Measurements from ENCODE around the gene TMEM184C.

Gene TMEM184C

DNA sequence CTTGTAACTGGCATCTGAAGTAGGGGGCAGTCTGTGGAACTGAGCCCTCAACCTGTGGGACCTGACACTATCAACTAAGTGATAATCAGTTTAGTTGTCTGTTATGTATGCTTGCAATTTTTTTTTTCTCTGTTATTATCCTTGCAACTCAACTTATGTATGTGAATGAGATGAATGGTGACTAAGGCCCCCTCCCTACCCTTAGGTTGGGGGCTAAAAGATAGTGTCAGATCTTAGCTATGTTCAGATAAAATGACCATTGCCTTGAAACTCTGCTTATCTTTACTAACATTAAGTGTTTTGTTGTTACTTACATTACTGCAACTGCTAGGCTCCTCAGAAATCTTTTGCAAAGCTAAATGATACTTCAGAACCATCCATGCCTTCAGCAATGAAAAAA, 31.5 kb downstream of the TMEM184C start:
- no peak for ATAC-seq
- TF ChIP-seq RARB (CRISPR knock-in tag; IDR thresholded peaks at IDR 0.05) = no peak
- TF ChIP-seq TOX (CRISPR knock-in tag; IDR thresholded peaks at IDR 0.05; ENCODE audit: borderline replicate concordance) = no peak
- TF ChIP-seq BACH2 (CRISPR knock-in tag; IDR thresholded peaks at IDR 0.05; ENCODE audit: borderline replicate concordance) = no peak
- no peak for TF ChIP-seq ZFP3 (CRISPR knock-in tag; IDR thresholded peaks at IDR 0.05)
- TF ChIP-seq, protein P1, sequence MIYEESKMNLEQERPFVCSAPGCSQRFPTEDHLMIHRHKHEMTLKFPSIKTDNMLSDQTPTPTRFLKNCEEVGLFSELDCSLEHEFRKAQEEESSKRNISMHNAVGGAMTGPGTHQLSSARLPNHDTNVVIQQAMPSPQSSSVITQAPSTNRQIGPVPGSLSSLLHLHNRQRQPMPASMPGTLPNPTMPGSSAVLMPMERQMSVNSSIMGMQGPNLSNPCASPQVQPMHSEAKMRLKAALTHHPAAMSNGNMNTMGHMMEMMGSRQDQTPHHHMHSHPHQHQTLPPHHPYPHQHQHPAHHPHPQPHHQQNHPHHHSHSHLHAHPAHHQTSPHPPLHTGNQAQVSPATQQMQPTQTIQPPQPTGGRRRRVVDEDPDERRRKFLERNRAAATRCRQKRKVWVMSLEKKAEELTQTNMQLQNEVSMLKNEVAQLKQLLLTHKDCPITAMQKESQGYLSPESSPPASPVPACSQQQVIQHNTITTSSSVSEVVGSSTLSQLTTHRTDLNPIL (CRISPR knock-in tag; IDR thresholded peaks at IDR 0.05; ENCODE audit: low read depth) = no peak
- no peak for TF ChIP-seq ESRRG (CRISPR knock-in tag; IDR thresholded peaks at IDR 0.05)
- no peak for TF ChIP-seq ZFP30 (CRISPR knock-in tag; IDR thresholded peaks at IDR 0.05)
- TF ChIP-seq ISL1 (CRISPR knock-in tag; IDR thresholded peaks at IDR 0.05) = no peak
- TF ChIP-seq, protein P2, sequence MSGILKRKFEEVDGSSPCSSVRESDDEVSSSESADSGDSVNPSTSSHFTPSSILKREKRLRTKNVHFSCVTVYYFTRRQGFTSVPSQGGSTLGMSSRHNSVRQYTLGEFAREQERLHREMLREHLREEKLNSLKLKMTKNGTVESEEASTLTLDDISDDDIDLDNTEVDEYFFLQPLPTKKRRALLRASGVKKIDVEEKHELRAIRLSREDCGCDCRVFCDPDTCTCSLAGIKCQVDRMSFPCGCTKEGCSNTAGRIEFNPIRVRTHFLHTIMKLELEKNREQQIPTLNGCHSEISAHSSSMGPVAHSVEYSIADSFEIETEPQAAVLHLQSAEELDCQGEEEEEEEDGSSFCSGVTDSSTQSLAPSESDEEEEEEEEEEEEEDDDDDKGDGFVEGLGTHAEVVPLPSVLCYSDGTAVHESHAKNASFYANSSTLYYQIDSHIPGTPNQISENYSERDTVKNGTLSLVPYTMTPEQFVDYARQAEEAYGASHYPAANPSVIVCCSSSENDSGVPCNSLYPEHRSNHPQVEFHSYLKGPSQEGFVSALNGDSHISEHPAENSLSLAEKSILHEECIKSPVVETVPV (CRISPR knock-in tag; IDR thresholded peaks at IDR 0.05) = no peak
- no peak for TF ChIP-seq ZC3H10 (CRISPR knock-in tag; IDR thresholded peaks at IDR 0.05)
- TF ChIP-seq GLIS3 (CRISPR knock-in tag; IDR thresholded peaks at IDR 0.05) = no peak
- TF ChIP-seq, protein P3, sequence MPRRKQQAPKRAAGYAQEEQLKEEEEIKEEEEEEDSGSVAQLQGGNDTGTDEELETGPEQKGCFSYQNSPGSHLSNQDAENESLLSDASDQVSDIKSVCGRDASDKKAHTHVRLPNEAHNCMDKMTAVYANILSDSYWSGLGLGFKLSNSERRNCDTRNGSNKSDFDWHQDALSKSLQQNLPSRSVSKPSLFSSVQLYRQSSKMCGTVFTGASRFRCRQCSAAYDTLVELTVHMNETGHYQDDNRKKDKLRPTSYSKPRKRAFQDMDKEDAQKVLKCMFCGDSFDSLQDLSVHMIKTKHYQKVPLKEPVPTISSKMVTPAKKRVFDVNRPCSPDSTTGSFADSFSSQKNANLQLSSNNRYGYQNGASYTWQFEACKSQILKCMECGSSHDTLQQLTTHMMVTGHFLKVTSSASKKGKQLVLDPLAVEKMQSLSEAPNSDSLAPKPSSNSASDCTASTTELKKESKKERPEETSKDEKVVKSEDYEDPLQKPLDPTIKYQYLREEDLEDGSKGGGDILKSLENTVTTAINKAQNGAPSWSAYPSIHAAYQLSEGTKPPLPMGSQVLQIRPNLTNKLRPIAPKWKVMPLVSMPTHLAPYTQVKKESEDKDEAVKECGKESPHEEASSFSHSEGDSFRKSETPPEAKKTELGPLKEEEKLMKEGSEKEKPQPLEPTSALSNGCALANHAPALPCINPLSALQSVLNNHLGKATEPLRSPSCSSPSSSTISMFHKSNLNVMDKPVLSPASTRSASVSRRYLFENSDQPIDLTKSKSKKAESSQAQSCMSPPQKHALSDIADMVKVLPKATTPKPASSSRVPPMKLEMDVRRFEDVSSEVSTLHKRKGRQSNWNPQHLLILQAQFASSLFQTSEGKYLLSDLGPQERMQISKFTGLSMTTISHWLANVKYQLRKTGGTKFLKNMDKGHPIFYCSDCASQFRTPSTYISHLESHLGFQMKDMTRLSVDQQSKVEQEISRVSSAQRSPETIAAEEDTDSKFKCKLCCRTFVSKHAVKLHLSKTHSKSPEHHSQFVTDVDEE (CRISPR knock-in tag; IDR thresholded peaks at IDR 0.05) = no peak
- TF ChIP-seq, protein P4, sequence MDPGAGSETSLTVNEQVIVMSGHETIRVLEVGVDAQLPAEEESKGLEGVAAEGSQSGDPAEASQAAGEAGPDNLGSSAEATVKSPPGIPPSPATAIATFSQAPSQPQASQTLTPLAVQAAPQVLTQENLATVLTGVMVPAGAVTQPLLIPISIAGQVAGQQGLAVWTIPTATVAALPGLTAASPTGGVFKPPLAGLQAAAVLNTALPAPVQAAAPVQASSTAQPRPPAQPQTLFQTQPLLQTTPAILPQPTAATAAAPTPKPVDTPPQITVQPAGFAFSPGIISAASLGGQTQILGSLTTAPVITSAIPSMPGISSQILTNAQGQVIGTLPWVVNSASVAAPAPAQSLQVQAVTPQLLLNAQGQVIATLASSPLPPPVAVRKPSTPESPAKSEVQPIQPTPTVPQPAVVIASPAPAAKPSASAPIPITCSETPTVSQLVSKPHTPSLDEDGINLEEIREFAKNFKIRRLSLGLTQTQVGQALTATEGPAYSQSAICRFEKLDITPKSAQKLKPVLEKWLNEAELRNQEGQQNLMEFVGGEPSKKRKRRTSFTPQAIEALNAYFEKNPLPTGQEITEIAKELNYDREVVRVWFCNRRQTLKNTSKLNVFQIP (CRISPR knock-in tag; IDR thresholded peaks at IDR 0.05; ENCODE audit: borderline replicate concordance, low read depth) = no peak
- TF ChIP-seq, protein P5, sequence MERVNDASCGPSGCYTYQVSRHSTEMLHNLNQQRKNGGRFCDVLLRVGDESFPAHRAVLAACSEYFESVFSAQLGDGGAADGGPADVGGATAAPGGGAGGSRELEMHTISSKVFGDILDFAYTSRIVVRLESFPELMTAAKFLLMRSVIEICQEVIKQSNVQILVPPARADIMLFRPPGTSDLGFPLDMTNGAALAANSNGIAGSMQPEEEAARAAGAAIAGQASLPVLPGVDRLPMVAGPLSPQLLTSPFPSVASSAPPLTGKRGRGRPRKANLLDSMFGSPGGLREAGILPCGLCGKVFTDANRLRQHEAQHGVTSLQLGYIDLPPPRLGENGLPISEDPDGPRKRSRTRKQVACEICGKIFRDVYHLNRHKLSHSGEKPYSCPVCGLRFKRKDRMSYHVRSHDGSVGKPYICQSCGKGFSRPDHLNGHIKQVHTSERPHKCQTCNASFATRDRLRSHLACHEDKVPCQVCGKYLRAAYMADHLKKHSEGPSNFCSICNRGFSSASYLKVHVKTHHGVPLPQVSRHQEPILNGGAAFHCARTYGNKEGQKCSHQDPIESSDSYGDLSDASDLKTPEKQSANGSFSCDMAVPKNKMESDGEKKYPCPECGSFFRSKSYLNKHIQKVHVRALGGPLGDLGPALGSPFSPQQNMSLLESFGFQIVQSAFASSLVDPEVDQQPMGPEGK (CRISPR knock-in tag; IDR thresholded peaks at IDR 0.05; ENCODE audit: borderline replicate concordance) = no peak

DNA sequence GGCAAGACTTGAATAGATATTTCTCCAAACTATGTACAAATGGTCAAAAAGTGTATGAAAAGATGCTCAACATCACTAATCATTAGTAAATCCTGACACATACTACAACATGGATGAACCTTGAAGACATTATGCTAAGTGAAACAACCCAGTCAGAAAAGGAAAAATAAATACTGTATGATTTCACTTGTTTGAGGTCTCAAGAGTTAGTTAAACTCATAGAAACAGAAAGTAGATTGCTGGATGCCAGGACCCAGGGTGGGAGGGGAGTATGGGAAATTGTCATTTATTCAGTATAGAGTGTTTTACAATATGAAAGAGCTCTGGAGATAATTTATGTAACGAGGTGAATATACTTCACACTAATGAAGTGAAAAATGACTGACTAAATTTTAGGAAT, 34.4 kb downstream of the TMEM184C start:
- no peak for TF ChIP-seq ZNF565 (CRISPR knock-in tag; conservative IDR thresholded peaks at IDR 0.05; ENCODE audit: low read depth)
- no peak for TF ChIP-seq ZFP3 (CRISPR knock-in tag; IDR thresholded peaks at IDR 0.05)
- no peak for TF ChIP-seq TCF4 (CRISPR knock-in tag; IDR thresholded peaks at IDR 0.05; ENCODE audit: borderline replicate concordance)
- no peak for TF ChIP-seq CSDC2 (CRISPR knock-in tag; IDR thresholded peaks at IDR 0.05)
- no peak for TF ChIP-seq TOX (CRISPR knock-in tag; IDR thresholded peaks at IDR 0.05; ENCODE audit: borderline replicate concordance)
- TF ChIP-seq, protein P5 (CRISPR knock-in tag; IDR thresholded peaks at IDR 0.05; ENCODE audit: borderline replicate concordance) = no peak
- no peak for TF ChIP-seq BACH2 (CRISPR knock-in tag; IDR thresholded peaks at IDR 0.05; ENCODE audit: borderline replicate concordance)
- TF ChIP-seq, protein P2 (CRISPR knock-in tag; IDR thresholded peaks at IDR 0.05) = no peak
- no peak for TF ChIP-seq ESRRG (CRISPR knock-in tag; IDR thresholded peaks at IDR 0.05)
- TF ChIP-seq, protein P1 (CRISPR knock-in tag; IDR thresholded peaks at IDR 0.05; ENCODE audit: low read depth) = no peak
- no peak for TF ChIP-seq RARB (CRISPR knock-in tag; IDR thresholded peaks at IDR 0.05)
- TF ChIP-seq ZNF8 (CRISPR knock-in tag; IDR thresholded peaks at IDR 0.05) = no peak
- no peak for TF ChIP-seq ARNTL (CRISPR knock-in tag; IDR thresholded peaks at IDR 0.05; ENCODE audit: borderline replicate concordance, low read depth)
- TF ChIP-seq, protein P4 (CRISPR knock-in tag; IDR thresholded peaks at IDR 0.05; ENCODE audit: borderline replicate concordance, low read depth) = no peak
- no peak for TF ChIP-seq GLIS3 (CRISPR knock-in tag; IDR thresholded peaks at IDR 0.05)
- no peak for TF ChIP-seq OSR1 (CRISPR knock-in tag; IDR thresholded peaks at IDR 0.05)
- TF ChIP-seq ZFP30 (CRISPR knock-in tag; IDR thresholded peaks at IDR 0.05) = no peak
- no peak for TF ChIP-seq ZC3H10 (CRISPR knock-in tag; IDR thresholded peaks at IDR 0.05)
- no peak for TF ChIP-seq ZNF70 (CRISPR knock-in tag; IDR thresholded peaks at IDR 0.05)
- no peak for TF ChIP-seq SNAI2 (CRISPR knock-in tag; IDR thresholded peaks at IDR 0.05)
- no peak for ATAC-seq
